GM08714 (cell line): ENCODE data around the gene CCNJL.

Experiments
- H3K4me3 ChIP-seq: fragments of 200-500 bp; sonication (Bioruptor generic); 2 replicates; pipeline ENCODE4 v1.5.1; 2014; ENCODE audit warnings: mild to moderate bottlenecking, low read length, inconsistent platforms
- ZNF274 ChIP-seq: IDR thresholded peaks from 2 replicates; pipeline ENCODE4 v1.6.1; 2012; ENCODE audit warnings: mild to moderate bottlenecking, low read depth, low read length

The CCNJL gene

GRCh38 chr5:160268121-160268520 is 44.2 kb downstream of the CCNJL start:
- TF ChIP-seq ZNF274 = no peak
- H3K4me3 ChIP-seq = no peak overlapping the region

- TF ChIP-seq ZNF274 = no peak
- no peak overlapping the region for H3K4me3 ChIP-seq
Observed at GRCh38 chr5:160266752-160267345, 45.5 kb downstream of the CCNJL start.

GRCh38 chr5:160266044-160266443 is 46.3 kb downstream of the CCNJL start:
- H3K4me3 ChIP-seq = no peak overlapping the region
- no peak for TF ChIP-seq ZNF274

- H3K4me3 ChIP-seq = no peak overlapping the region
- no peak for TF ChIP-seq ZNF274
Observed at GRCh38 chr5:160263326-160263855, 49.0 kb downstream of the CCNJL start.

GRCh38 chr5:160262151-160263074 is 50.0 kb downstream of the CCNJL start:
- TF ChIP-seq ZNF274 = no peak
- H3K4me3 ChIP-seq = no peak overlapping the region

GRCh38 chr5:160260881-160261815 is 51.2 kb downstream of the CCNJL start:
- TF ChIP-seq ZNF274 = no peak
- H3K4me3 ChIP-seq = no peak overlapping the region

- no peak for TF ChIP-seq ZNF274
- no peak overlapping the region for H3K4me3 ChIP-seq
Observed at GRCh38 chr5:160260006-160260775, 52.2 kb downstream of the CCNJL start.

- TF ChIP-seq ZNF274 = no peak
- H3K4me3 ChIP-seq = no peak overlapping the region
Observed at GRCh38 chr5:160259341-160259740, 53.0 kb downstream of the CCNJL start.

GRCh38 chr5:160254706-160255105 is 57.7 kb downstream of the CCNJL start:
- TF ChIP-seq ZNF274 = no peak
- no peak overlapping the region for H3K4me3 ChIP-seq

GRCh38 chr5:160253441-160253840 is 58.9 kb downstream of the CCNJL start:
- TF ChIP-seq ZNF274 = no peak
- no peak overlapping the region for H3K4me3 ChIP-seq

- TF ChIP-seq ZNF274 = no peak
- H3K4me3 ChIP-seq = no peak overlapping the region
Observed at GRCh38 chr5:160252916-160253315, 59.4 kb downstream of the CCNJL start.

- TF ChIP-seq ZNF274 = no peak
- H3K4me3 ChIP-seq = no peak overlapping the region
Observed at GRCh38 chr5:160251406-160252155, 60.8 kb downstream of the CCNJL start.

- no peak overlapping the region for H3K4me3 ChIP-seq
- TF ChIP-seq ZNF274 = no peak
Observed at GRCh38 chr5:160250826-160251225, 61.5 kb downstream of the CCNJL start.
